GM21526 (cell line): Measurements from ENCODE around the gene CLDN9.
"Not testable (repeated sequence)": the region's sequence is repeated elsewhere in the genome, so short reads cannot be mapped to it uniquely, and the experiment has no call there.

Experiments used
- ATAC-seq: cut with Tn5 transposase; IDR thresholded peaks from one replicate; pipeline ENCODE4 v1.9.1; 2021; ENCODE audit warnings: moderate library complexity; ENCODE audit not compliant: unreplicated experiment, low FRiP score

The CLDN9 gene

GRCh38 chr16:3052571-3053329 lies 40.0 kb downstream of the CLDN9 start:
- ATAC-seq = not testable (repeated sequence)

GRCh38 chr16:3053330-3053710 lies 40.6 kb downstream of the CLDN9 start:
- not testable (repeated sequence) for ATAC-seq

DNA sequence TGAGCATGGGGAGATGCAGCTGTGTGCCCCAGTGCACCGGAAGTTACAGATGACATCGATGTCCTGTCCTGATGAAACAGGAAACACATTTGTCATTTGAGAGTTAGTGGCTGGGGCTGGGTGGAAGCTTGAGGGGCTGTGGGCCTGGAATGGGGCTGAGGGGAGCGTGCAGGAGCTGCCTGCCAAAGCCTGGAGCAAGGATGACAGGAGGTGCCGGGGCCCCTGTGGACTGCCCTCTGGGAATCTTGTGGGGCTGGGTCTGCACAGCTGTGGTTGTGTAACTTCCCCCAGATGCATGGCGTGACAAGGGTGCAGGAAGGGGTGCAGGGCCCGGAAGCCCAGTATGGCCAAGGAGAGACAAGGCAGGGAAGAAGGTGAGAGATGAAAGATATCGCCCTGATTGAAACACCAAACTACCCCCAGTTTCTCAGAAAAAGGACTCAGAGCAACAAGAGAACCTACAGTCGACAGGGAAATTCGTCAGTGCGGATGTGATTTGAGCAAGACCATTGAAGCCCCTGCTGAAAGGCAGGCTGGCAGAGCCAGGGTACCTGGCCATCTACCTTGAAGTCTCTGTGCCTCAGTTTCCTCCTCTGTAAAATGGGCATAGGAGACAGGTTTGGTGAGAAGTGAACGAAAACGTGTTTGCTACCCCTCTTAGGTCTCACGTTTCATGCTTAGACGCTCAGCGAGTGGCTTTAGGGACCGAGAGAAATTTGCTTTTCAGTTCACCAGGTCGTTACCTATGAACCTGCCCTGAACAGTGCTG lies 42.4 kb downstream of the CLDN9 start:
- no peak for ATAC-seq

DNA sequence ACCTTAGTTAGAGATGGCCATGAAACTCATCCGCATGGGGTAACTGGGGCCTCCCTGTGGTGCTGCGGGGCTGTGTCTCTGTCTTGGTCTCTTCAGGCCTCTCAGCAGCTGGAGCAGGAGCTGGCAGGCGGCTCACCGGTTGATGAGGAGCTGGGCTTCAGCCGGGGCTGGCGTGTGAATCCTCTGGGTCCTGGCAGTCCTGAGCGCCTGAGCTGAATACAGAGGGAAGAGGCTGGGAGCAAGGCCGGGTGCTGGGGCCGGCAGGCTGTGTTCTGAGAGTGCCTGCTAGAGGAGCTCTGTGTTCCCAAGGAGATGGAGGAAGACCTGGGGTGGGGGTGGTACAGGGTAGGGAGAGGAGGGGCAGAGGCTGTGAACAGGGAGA lies 43.0 kb downstream of the CLDN9 start:
- not testable (repeated sequence) for ATAC-seq

GRCh38 chr16:3056336-3057180 lies 43.8 kb downstream of the CLDN9 start:
- no peak for ATAC-seq

DNA sequence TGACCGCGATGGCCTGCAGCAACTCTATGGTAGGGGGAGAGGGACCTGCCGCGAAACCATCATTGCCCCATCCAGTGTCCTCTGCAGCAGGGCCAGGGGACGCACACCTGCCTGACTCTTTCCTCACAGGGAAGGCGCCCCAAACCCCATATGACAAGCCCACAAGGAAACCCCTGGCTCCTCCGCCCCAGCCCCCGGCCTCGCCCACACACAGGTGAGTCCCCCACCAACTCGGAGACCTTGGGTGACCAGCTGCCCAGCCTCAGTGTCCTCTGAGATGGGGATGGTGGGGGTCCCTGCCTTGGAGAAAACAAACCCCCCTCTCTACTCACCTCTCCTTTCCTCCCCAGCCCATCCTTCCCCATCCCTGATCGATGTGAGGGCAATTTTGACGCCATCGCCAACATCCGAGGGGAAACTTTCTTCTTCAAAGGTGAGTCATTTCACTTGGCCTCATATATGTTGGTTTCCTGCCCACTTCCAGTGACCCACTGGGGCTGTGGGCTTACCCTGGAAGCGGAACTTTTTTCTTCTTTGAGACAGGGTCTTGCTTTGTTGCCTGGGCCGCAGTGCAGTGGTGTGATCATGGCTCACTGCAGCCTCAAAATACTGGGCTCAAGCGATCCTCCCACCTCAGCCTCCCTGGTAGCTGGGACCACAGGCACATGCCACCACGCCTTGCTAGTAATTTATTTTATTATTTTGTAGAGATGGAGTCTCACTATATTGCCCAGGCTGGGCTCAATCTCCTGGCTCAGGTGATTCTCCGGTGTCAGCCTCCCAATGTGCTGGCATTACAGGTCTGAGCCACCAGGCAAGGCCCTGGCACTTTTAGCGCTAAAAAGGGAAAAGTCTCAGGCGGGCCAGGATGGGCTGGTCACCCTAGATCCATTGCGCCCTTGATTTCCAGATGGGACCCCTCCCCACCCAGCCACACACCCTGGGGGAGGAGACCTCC lies 44.7 kb downstream of the CLDN9 start:
- ATAC-seq = no peak

GRCh38 chr16:3058139-3059030 lies 45.7 kb downstream of the CLDN9 start:
- ATAC-seq = no peak

DNA sequence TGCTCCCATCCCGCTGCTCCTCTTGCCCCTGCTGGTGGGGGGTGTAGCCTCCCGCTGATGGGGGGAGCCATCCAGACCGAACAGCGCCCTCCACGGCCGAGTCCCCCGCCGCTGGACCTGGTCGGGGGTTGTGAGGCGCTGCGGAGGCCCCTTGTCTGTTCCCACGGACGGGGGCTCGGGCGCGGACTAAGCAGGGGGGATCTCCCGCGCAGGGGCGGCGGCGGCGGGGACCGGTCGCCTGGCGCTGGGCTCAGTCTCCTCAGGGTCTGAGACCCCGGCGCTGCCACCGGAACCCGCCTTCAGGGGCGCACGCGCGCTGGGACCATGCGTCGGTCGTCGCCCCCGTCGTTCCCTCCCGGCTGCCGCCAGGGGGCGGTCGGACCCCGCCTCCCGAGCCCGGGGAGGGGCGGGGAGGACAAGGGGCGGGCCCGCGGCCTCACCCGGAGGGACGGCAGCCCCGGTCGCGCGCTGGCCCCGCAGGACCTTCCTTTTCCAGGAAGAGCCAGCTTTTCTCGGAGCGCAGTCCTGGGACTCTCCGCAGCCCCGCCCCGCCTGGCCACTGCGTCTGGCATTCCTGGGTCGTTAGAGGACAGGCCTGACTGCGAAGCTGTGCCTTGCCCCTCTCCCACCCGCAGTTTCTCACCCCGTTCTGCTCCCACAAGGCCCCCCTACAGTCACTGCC lies 46.5 kb downstream of the CLDN9 start:
- peak; percentile 76 for ATAC-seq

DNA sequence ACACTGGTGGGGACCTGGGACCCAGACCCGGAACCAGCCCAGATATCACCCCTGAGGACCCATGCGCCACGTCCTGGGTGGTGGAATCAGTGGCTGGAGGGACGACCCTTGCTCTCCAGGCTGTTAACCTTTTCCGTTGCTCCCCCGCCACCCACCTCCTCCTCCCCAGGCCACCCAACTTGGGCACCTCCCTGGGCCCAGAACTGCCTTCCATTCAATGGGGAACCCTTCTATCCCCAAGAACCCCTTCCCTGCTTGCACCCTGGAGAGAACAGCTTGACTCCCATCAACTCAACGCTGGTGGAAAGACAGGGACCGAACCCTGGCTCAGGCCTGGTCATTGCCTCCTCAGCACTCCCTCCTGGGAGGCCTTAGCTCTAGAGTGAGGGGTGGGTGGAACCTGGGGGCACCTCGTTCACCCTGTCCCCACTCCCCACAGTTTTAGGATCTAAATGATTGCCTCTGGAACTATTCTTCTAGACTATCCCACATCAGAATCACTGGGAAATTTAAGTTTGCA lies 47.1 kb downstream of the CLDN9 start:
- no peak for ATAC-seq

DNA sequence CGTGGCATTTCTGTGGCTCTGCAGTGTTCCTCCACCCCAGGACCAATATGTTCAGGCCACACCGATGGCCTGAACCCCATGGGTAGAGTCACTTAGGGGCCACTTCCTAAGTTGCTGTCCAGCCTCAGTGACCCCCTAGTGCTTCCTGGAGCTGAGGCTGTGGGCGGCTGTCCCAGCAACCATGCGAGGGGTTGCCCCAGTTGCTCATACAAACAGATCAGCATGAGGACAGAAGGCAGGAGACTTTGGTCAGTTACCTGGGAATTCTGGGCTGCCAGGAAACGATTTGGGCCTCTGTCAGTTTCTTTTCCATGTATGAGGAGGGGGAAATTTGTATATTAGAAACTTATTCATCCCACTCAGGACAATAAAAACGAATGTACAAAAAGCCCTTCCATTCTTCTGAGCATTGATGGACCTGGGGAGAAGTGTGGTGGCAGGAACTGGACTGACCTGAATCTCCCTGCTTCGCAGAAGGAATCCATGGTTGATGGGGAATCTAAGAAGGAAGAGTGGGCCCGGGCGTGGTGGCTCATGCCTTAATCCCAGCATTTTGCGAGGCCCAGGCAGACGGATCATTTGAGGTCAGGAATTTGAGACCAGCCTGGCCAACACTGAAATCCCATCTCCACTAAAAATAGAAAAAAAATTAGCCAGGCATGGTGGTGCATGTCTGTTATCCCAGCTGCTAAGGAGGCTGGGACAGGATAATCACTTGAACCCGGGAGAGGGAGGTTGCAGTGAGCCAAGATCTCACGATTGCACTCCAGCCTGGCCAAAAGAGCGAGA lies 47.8 kb downstream of the CLDN9 start:
- ATAC-seq = no peak

GRCh38 chr16:3062553-3062952 lies 49.8 kb downstream of the CLDN9 start:
- ATAC-seq = no peak

DNA sequence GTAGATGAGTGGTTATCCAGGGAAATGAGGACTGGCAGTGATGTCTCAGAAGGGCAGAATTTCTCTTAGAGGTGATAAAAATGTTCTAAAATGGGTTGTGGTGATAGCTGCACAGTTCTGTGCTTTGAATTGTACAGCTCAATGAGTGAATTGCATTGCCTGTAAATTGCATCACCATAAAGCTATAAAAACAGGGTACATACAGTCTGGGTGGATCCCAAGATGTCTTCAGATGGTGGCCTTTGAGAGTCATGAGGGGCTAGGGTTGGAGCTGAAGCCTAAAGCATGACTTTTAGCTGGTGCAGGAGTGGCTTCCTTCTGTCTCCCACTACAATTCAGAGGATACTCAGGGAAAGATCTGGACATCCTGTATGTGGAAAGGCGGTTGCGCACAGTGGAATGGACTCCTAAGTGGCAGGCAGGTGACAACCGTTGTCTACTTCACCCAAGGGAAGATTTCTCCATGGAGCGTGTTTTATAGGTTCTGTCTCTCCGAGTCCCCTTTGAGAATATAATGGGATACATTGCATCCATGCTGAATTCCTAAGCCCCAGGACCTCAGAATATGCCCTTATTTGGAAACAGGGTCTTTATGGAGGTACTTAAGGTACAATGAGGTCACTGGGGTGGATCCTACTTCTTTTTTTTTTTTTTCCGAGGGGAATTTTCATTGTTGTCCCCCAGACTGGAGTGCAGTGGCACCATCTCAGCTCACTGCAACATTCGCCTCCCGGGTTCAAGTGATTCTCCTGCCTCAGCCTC lies 51.1 kb downstream of the CLDN9 start:
- no peak for ATAC-seq
